GM20000 (cell line): Measurements from ENCODE around the gene OTUD4.

ENCODE experiments used
- DNase-seq: peaks from one replicate; pipeline ENCODE4 v3.0.0; 2012; ENCODE audit warnings: low spot score
- TF ChIP-seq, protein P1 (sequence below): IDR thresholded peaks from 2 replicates; pipeline ENCODE4 v1.5.1; 2012; ENCODE audit warnings: mild to moderate bottlenecking, control low read depth; ENCODE audit errors: extremely low read depth, missing control alignments

Gene OTUD4

DNA sequence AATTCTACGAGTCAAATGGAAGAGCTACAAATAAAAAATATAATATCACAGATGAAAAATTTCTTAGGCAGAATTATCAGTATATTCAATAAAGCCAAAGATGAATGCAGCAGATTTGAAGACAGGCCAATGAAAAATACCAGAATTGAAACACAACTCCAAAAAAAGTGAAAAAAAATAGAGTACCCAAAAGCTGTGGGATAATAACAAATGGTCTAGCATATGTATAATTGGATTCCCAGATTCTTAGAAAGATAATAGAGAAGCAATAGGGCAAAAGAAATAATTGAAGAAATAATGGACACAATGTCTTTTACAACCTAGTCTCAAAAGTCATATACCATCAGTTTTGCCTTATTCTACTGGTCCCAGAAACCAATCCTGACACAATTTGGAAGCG lies 86.8 kb downstream of the OTUD4 start:
- no peak for DNase-seq

DNA sequence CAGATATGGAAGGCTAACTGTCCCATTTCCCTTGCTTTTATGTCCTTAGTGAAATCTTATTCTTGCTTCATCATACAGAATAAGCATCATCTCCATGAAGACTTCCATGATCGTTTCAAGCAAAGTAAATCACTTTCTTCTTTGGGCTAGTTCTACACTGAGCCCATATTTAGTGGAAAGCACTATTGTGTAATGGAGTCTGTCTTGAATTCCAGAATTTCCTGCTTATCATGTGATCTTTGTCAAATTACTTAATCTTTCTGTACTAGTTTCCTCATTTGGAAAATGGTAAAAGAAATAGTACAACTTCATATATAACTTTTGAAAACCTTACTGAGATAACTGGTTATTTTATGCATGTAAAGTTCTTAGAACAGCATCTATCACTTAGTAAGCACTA lies 90.0 kb downstream of the OTUD4 start:
- TF ChIP-seq, protein P1, sequence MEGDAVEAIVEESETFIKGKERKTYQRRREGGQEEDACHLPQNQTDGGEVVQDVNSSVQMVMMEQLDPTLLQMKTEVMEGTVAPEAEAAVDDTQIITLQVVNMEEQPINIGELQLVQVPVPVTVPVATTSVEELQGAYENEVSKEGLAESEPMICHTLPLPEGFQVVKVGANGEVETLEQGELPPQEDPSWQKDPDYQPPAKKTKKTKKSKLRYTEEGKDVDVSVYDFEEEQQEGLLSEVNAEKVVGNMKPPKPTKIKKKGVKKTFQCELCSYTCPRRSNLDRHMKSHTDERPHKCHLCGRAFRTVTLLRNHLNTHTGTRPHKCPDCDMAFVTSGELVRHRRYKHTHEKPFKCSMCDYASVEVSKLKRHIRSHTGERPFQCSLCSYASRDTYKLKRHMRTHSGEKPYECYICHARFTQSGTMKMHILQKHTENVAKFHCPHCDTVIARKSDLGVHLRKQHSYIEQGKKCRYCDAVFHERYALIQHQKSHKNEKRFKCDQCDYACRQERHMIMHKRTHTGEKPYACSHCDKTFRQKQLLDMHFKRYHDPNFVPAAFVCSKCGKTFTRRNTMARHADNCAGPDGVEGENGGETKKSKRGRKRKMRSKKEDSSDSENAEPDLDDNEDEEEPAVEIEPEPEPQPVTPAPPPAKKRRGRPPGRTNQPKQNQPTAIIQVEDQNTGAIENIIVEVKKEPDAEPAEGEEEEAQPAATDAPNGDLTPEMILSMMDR: no peak
- no peak for DNase-seq

More for the DNA sequence above, 86.8 kb downstream of the OTUD4 start:
- TF ChIP-seq, protein P1: no peak

DNA sequence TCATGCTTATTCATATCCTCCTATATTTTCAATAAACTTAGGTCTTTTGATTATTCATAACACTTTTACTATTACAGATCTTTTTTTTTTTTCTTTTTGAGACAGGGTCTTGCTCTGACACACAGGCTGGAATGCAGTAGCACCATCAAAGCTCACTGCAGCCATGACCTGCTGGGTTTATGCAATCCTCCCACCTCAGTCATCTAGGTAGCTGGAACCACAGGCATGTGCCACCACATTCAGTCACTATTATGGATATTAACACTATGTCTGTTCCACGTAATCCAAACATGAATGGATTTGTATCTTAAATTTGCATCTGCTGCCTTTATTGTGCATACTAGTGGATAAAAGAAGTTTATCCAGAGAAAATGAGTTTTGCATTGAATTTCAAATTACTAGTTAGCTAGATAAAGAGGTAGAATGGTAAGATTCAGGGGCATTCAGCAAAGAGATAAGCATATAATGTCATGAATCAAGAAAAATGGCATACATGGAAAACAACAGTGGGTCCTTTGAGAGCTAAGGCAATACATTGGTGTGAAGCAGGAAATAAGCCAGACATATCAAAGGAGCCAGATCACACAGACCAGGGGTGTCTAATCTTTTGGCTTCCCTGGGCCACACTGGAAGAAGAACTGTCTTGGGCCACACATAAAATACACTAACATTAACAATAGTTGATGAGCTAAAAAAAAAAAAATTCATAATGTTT lies 96.3 kb downstream of the OTUD4 start:
- TF ChIP-seq, protein P1: no peak
- no peak for DNase-seq
